Endothelial cell of umbilical vein (primary cell): Measurements from ENCODE around the gene EXOSC9. TPM values are rescaled to one million over a fixed set of nuclear protein-coding genes. Genes with fewer than 3 reads are reported as not detected.

Experiments
- BruUV-seq: library from RNA; stranded (reverse); fragments of 400-500 nt; replicated peaks from 2 replicates; lab custom pipeline; 2021; lab: Mats Ljungman, UMichigan
- CTCF ChIA-PET: fragments of 300-600, 350-600 bp; sonication (Branson Sonifier 250); formaldehyde crosslinking; loops from one replicate; lab custom pipeline; 2021; ENCODE audit warnings: antibody characterized with exemption, inconsistent platforms; lab: Charles Lee
- POLR2A ChIA-PET: fragments of 300-600, 350-600 bp; sonication (Branson Sonifier 250); formaldehyde crosslinking; loops from one replicate; lab custom pipeline; 2021; ENCODE audit warnings: antibody characterized with exemption, inconsistent platforms; lab: Charles Lee
- DNase-seq: peaks from one replicate; pipeline ENCODE4 v3.0.0-alpha.2; 2011; ENCODE audit warnings: low read depth, low spot score
- FAIRE-seq: peaks from 2 replicates; lab custom pipeline; 2011; peaks lifted over from hg19 to GRCh38; lab: Jason Lieb, UNC
- H2AFZ ChIP-seq: 2 replicates; pipeline ENCODE4 v1.6.0; 2012; ENCODE audit warnings: low read depth, low read length, control low read depth, inconsistent platforms
- H3K27ac ChIP-seq: 2 replicates; pipeline ENCODE4 v1.5.1; 2011; ENCODE audit warnings: low read depth, mild to moderate bottlenecking, control low read depth, low read length, moderate library complexity; ENCODE audit not compliant: insufficient read depth
- H3K27me3 ChIP-seq, 2 experiments: 2 replicates each; pipeline versions ENCODE4 v1.6.0 to v1.6.1; 2011; ENCODE audit warnings: low read length in 2 of 2, mixed read lengths in 1 of 2; ENCODE audit not compliant: control insufficient read depth in 2 of 2, insufficient read depth in 2 of 2
- H3K36me3 ChIP-seq, 2 experiments: 2 replicates in 1 of 2; 3 replicates in 1 of 2; pipeline ENCODE4 v1.5.1; 2011; ENCODE audit warnings: low read length in 2 of 2, mild to moderate bottlenecking in 1 of 2, moderate library complexity in 1 of 2; ENCODE audit not compliant: control insufficient read depth in 2 of 2, insufficient read depth in 2 of 2; ENCODE audit errors: extremely low read depth in 1 of 2
- H3K4me1 ChIP-seq: 3 replicates; pipeline ENCODE4 v1.5.1; 2011; ENCODE audit warnings: mild to moderate bottlenecking, low read length; ENCODE audit not compliant: control insufficient read depth, insufficient read depth; ENCODE audit errors: extremely low read depth
- H3K4me2 ChIP-seq: 2 replicates; pipeline ENCODE4 v1.6.1; 2011; ENCODE audit warnings: low read length, control low read depth, mixed read lengths; ENCODE audit not compliant: insufficient read depth
- H3K4me3 ChIP-seq, 3 experiments: fragments of 200-600 bp in 1 of 3; sonication (generic), shearing (Covaris generic) in 1 of 3; replicated peaks in 1 of 3; 2 replicates each; pipeline ENCODE4 v1.5.1; 2011 to 2016; ENCODE audit warnings: control low read depth in 3 of 3, low read length in 3 of 3, mild to moderate bottlenecking in 2 of 3, inconsistent platforms in 1 of 3, low read depth in 1 of 3, moderate library complexity in 1 of 3; ENCODE audit not compliant: insufficient read depth in 1 of 3
- H3K79me2 ChIP-seq: 2 replicates; pipeline ENCODE4 v1.6.0; 2012; ENCODE audit warnings: low read length, inconsistent platforms; ENCODE audit not compliant: control insufficient read depth, insufficient read depth
- H3K9ac ChIP-seq: replicated peaks from 2 replicates; pipeline ENCODE3; 2011; ENCODE audit warnings: low read length, control low read depth; ENCODE audit not compliant: insufficient read depth; ENCODE audit errors: extremely low read depth
- H3K9me1 ChIP-seq: replicated peaks from 3 replicates; pipeline ENCODE4 v1.6.0; 2011; ENCODE audit warnings: mild to moderate bottlenecking, low read length; ENCODE audit not compliant: control insufficient read depth, insufficient read depth; ENCODE audit errors: extremely low read depth
- H3K9me3 ChIP-seq: replicated peaks from 2 replicates; pipeline ENCODE4 v1.5.1; 2012; ENCODE audit warnings: low read length, inconsistent platforms; ENCODE audit not compliant: control insufficient read depth, insufficient read depth
- H4K20me1 ChIP-seq: replicated peaks from 2 replicates; pipeline ENCODE3; 2011; ENCODE audit warnings: mild to moderate bottlenecking, low read length; ENCODE audit not compliant: control insufficient read depth, insufficient read depth; ENCODE audit errors: extremely low read depth
- CTCF ChIP-seq, 2 donors: IDR thresholded peaks; 1 replicate in 1 of 2; 2 replicates in 1 of 2; pipeline ENCODE4 v1.5.1; 2011; ENCODE audit warnings: low read length in 2 of 2, mild to moderate bottlenecking in 2 of 2, moderate library complexity in 2 of 2, control low read depth in 1 of 2, inconsistent platforms in 1 of 2, low read depth in 1 of 2; ENCODE audit not compliant: insufficient read depth in 1 of 2; ENCODE audit errors: extremely low read depth in 1 of 2
- EZH2 ChIP-seq: IDR thresholded peaks from 2 replicates; pipeline ENCODE4 v1.6.1; 2012; ENCODE audit warnings: borderline replicate concordance, low read depth, mild to moderate bottlenecking, moderate library complexity, low read length, inconsistent platforms; ENCODE audit not compliant: severe bottlenecking
- FOS ChIP-seq: IDR thresholded peaks from 2 replicates; pipeline ENCODE4 v1.6.1; 2011; ENCODE audit warnings: mild to moderate bottlenecking, low read length, moderate library complexity, borderline replicate concordance; ENCODE audit not compliant: insufficient read depth
- GATA2 ChIP-seq: IDR thresholded peaks from 2 replicates; pipeline ENCODE4 v1.7.0; 2011; ENCODE audit warnings: low read depth, mild to moderate bottlenecking, moderate library complexity, mixed read lengths, low read length; ENCODE audit not compliant: insufficient read length, insufficient read depth
- JUN ChIP-seq: IDR thresholded peaks from 2 replicates; pipeline ENCODE4 v1.6.1; 2011; ENCODE audit warnings: borderline replicate concordance, low read depth; ENCODE audit not compliant: insufficient read length, insufficient read depth
- MAX ChIP-seq: IDR thresholded peaks from 2 replicates; pipeline ENCODE4 v1.6.1; 2011; ENCODE audit not compliant: insufficient read depth, insufficient read length
- MYC ChIP-seq: IDR thresholded peaks from one replicate; pipeline ENCODE4 v1.6.1; 2011; ENCODE audit warnings: mild to moderate bottlenecking, low read depth, low read length
- POLR2A ChIP-seq: IDR thresholded peaks from 2 replicates; pipeline ENCODE4 v1.6.1; 2012; ENCODE audit warnings: low read depth, mild to moderate bottlenecking, control low read depth, low read length
- POLR2AphosphoS5 ChIP-seq: IDR thresholded peaks from 2 replicates; pipeline ENCODE4 v1.6.1; 2012; ENCODE audit warnings: low read depth, mild to moderate bottlenecking, control low read depth, low read length, moderate library complexity; ENCODE audit not compliant: insufficient read depth
- dilution Hi-C: fragments of 300-500 bp; cut with MboI; formaldehyde crosslinking; loops from one replicate; pipeline ENCODE4 v1.15.0; 2019; ENCODE audit warnings: low sequenced_read_pairs; ENCODE audit not compliant: extremely low pct_ligation_motif_present
- intact Hi-C: fragments of 100-400 bp; cut with micrococcal nuclease; formaldehyde crosslinking; loops from one replicate; pipeline ENCODE4 v1.10.0; 2022
- polyA plus RNA-seq, 4 experiments: library from polyadenylated mRNA; depleted of rRNA in 3 of 4; stranded (reverse) in 3 of 4; unstranded in 1 of 4; fragments of >200 nt; gene quantifications; 2 replicates each; pipeline versions ENCODE4 v1.2.1 to v1.2.3, GENCODE V29; 2011 to 2012; ENCODE audit warnings: missing spikeins in 1 of 4
- total RNA-seq: library from RNA; stranded (reverse); gene quantifications from 2 replicates; pipeline ENCODE4 v1.2.3, GENCODE V29; 2021

EXOSC9 gene
- total and polyA plus RNA-seq, 2 donors (not counting 3 experiments of a cell fraction or from before 2014, with no cell fraction given), result 19.0 to 46.3 TPM

- Histone ChIP-seq H4K20me1 (no peaks in the 10 kb centered on the region), H3K9ac (no peak overlapping the region), H3K36me3 (no peaks in the 10 kb centered on the region), H3K4me3 (no peak overlapping the region), H3K79me2 (no peaks in the 10 kb centered on the region), H3K27ac (no peak overlapping the region), H3K9me3 (no peaks in the 10 kb centered on the region), H2AFZ (no peak overlapping the region), H3K4me1 (peaks cover 21% of the 10 kb centered on the region), H3K27me3 (no peaks in the 10 kb centered on the region), H3K9me1 (no peaks in the 10 kb centered on the region), H3K4me2 (no peak overlapping the region)
- DNase-seq (no peak), FAIRE-seq (no peak)
- TF ChIP-seq POLR2AphosphoS5 (no peak), FOS (no peak), EZH2 (no peak), CTCF (IDR thresholded peaks at IDR 0.05; ENCODE audit: extremely low read depth in 1 of 2, insufficient read depth in 1 of 2, low read depth in 1 of 2, low read length in 2 of 2) (no peak), GATA2 (no peak), POLR2A (no peak), JUN (no peak), MAX (no peak), MYC (no peak)
- no TSS peak for BruUV-seq
- dilution Hi-C loops (no loop called here), intact Hi-C loops (no loop called here)
- CTCF ChIA-PET, result interaction anchor here (1.3 to 1.5 kb wide), 2 partner anchors 11 to 12 kb away, joined by 3 read pairs; no protein-coding TSS in a partner anchor
- POLR2A ChIA-PET, result no interaction called here
These were observed 12.2 kb upstream of the EXOSC9 start for GRCh38 chr4:121788896-121789295.
